ENCODE results near the gene TULP1. TPM values are rescaled to one million over a fixed set of nuclear protein-coding genes. Genes with fewer than 3 reads are reported as not detected.

The TULP1 gene
- total RNA-seq, 4 donors from 2014 or later: not detected

DNA sequence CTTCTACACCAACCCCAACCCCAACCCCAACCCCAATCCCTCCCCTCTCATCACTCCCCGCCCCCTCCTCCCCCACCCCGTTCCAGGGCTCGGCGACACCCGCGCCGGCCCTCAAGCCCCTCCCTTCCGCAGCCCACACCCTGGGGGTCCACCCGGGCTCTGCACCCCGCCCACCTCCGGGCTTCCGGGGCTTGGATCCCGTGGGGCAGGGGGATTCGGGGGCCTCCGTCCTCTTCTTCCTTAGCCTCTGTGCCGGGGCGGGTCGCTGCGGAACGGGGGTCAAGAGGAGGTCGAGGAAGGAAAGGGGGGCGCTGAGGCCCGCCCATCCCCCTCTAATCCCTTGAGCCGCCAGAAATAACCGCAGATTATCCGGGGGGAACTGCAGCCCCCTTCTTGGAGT lies 690 bp downstream of the TULP1 start:
- Histone ChIP-seq H3K4me3 (peak overlapping the region in 1 of 4 donors; percentile 7), H3K4me1 (peaks cover 0 to 7% of the 10 kb centered on the region in 2 donors), H3K27ac (no peak overlapping the region), H3K27me3 (peaks cover 6 to 11% (median 10%) of the 10 kb centered on the region in 3 donors), H3K36me3 (no peaks in the 10 kb centered on the region), H3K9me3 (no peaks in the 10 kb centered on the region)
- ATAC-seq (no peak), DNase-seq (no peak)
- TF ChIP-seq CTCF (IDR thresholded peaks at IDR 0.05 in 4 of 5, conservative IDR thresholded peaks at IDR 0.05 in 1 of 5): no peak
- no peak for TF ChIP-seq POLR2A (IDR thresholded peaks at IDR 0.05)
- in situ Hi-C loops (cut with MboI; ENCODE audit: low sequenced_read_pairs in 4 of 4): no loop called here
- intact Hi-C loops (cut with DNase I; ENCODE audit: low total_unique reads): no loop called here

DNA sequence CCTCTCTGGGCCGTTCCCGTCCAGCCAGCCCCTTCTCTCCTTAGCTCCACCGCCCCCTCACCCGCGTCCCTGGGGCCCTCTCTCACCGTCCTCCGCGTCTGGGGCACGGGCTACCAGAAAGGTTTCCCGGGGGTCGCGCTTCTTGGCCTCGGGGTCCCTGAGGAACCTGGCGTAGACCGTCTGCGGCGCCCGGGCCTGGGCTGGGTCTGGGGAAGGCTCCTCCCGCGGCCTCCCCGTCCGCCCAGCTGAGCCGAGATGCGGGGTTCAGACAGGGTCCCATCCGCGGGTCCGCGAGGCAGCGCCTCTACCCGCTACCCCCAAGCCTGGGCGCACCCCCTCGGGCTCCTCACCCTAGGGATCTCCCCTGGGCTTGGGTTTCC lies 1.1 kb downstream of the TULP1 start:
- intact Hi-C loops (cut with DNase I; ENCODE audit: low total_unique reads) (no loop called here), in situ Hi-C loops (cut with MboI; ENCODE audit: low sequenced_read_pairs in 4 of 4) (no loop called here)
- H3K36me3 ChIP-seq: no peaks in the 10 kb centered on the region
- no peak for TF ChIP-seq POLR2A (IDR thresholded peaks at IDR 0.05)
- TF ChIP-seq CTCF (IDR thresholded peaks at IDR 0.05 in 4 of 5, conservative IDR thresholded peaks at IDR 0.05 in 1 of 5): no peak
- H3K4me3 ChIP-seq: peak overlapping the region in 1 of 4 donors; percentile 7
- peaks cover 0 to 7% of the 10 kb centered on the region in 2 donors for H3K4me1 ChIP-seq
- H3K27ac ChIP-seq: no peak overlapping the region
- H3K9me3 ChIP-seq: no peaks in the 10 kb centered on the region
- DNase-seq (no peak), ATAC-seq (no peak)
- peaks cover 6 to 11% (median 10%) of the 10 kb centered on the region in 3 donors for H3K27me3 ChIP-seq

GRCh38 chr6:35510916-35511561 lies 1.7 kb downstream of the TULP1 start:
- H3K4me3 ChIP-seq: peak overlapping the region in 1 of 4 donors; percentile 7
- H3K36me3 ChIP-seq: no peaks in the 10 kb centered on the region
- no peak for DNase-seq
- ATAC-seq: no peak
- in situ Hi-C loops (cut with MboI; ENCODE audit: low sequenced_read_pairs in 4 of 4) (no loop called here), intact Hi-C loops (cut with DNase I; ENCODE audit: low total_unique reads) (no loop called here)
- H3K4me1 ChIP-seq: peaks cover 0 to 7% of the 10 kb centered on the region in 2 donors
- no peak overlapping the region for H3K27ac ChIP-seq
- H3K9me3 ChIP-seq: no peaks in the 10 kb centered on the region
- peaks cover 6 to 11% (median 10%) of the 10 kb centered on the region in 3 donors for H3K27me3 ChIP-seq
- TF ChIP-seq CTCF (IDR thresholded peaks at IDR 0.05 in 4 of 5, conservative IDR thresholded peaks at IDR 0.05 in 1 of 5) (no peak), POLR2A (IDR thresholded peaks at IDR 0.05) (no peak)

- in situ Hi-C loops (cut with MboI; ENCODE audit: low sequenced_read_pairs in 4 of 4) (no loop called here), intact Hi-C loops (cut with DNase I; ENCODE audit: low total_unique reads) (no loop called here)
- H3K4me1 ChIP-seq: peaks cover 2 to 10% of the 10 kb centered on the region in 2 donors
- ATAC-seq: no peak
- TF ChIP-seq CTCF (IDR thresholded peaks at IDR 0.05 in 4 of 5, conservative IDR thresholded peaks at IDR 0.05 in 1 of 5): no peak
- no peak for TF ChIP-seq POLR2A (IDR thresholded peaks at IDR 0.05)
- no peak overlapping the region for H3K27ac ChIP-seq
- no peak for DNase-seq
- no peak overlapping the region for H3K4me3 ChIP-seq
- H3K9me3 ChIP-seq: no peaks in the 10 kb centered on the region
- H3K27me3 ChIP-seq: peaks cover 6 to 11% (median 10%) of the 10 kb centered on the region in 3 donors
- no peaks in the 10 kb centered on the region for H3K36me3 ChIP-seq
These were observed 4.2 kb downstream of the TULP1 start for GRCh38 chr6:35508542-35508941.

DNA sequence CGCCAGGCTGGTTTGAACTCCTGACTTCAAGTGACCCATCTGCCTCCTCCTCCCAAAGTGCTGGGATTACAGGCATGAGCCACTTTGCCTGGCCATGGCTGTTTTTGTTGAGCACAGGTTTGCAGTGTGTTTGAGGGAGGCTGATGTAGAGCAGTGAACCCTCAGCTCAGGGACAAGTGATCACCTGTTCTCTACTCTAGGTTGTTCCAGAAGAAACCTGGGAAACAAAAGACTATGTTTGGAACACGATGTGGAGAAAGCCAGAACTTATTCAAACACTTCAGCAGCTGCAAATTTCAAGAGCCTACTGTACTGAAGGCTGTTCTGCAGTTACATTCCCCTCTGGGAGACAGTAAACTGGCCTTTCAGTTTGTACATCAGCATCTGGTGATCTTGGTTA lies 4.7 kb downstream of the TULP1 start:
- peaks cover 6 to 11% (median 10%) of the 10 kb centered on the region in 3 donors for H3K27me3 ChIP-seq
- H3K36me3 ChIP-seq: no peaks in the 10 kb centered on the region
- intact Hi-C loops (cut with DNase I; ENCODE audit: low total_unique reads): no loop called here
- DNase-seq (no peak), ATAC-seq (no peak)
- in situ Hi-C loops (cut with MboI; ENCODE audit: low sequenced_read_pairs in 4 of 4): no loop called here
- peaks cover 4 to 14% of the 10 kb centered on the region in 2 donors for H3K4me1 ChIP-seq
- H3K4me3 ChIP-seq: no peak overlapping the region
- no peak overlapping the region for H3K27ac ChIP-seq
- TF ChIP-seq CTCF (IDR thresholded peaks at IDR 0.05 in 4 of 5, conservative IDR thresholded peaks at IDR 0.05 in 1 of 5) (no peak), POLR2A (IDR thresholded peaks at IDR 0.05) (no peak)
- no peaks in the 10 kb centered on the region for H3K9me3 ChIP-seq

Data from gastrocnemius medialis (tissue), 4 donors.